PC-3 (cell line): ENCODE measurements around the gene HOOK1.
"Not testable (repeated sequence)": the region's sequence is repeated elsewhere in the genome, so short reads cannot be mapped to it uniquely, and the experiment has no call there.

Experiments
- CTCF ChIP-seq: fragments of 300-600 bp; sonication (generic); conservative IDR thresholded peaks from 2 replicates; pipeline ENCODE4 v1.5.1; 2017; ENCODE audit warnings: antibody characterized with exemption, low read depth, mild to moderate bottlenecking, low read length
- EZH2 ChIP-seq: fragments of 300-600 bp; sonication (generic); IDR thresholded peaks from one replicate; pipeline ENCODE4 v1.6.1; 2017; ENCODE audit warnings: antibody characterized with exemption, mild to moderate bottlenecking, low read length; ENCODE audit not compliant: unreplicated experiment
- EZH2phosphoT487 ChIP-seq: fragments of 300-600 bp; sonication (generic); IDR thresholded peaks from 2 replicates; pipeline ENCODE4 v1.6.1; 2018; ENCODE audit warnings: mild to moderate bottlenecking, antibody characterized with exemption, low read length, borderline replicate concordance

GRCh38 chr1:59914791-59915286 is 100.1 kb downstream of the HOOK1 start:
- TF ChIP-seq CTCF, EZH2, EZH2phosphoT487: not testable (repeated sequence)
